Activated naive CD4-positive, alpha-beta T cell treated with anti-CD3 and anti-CD28 coated beads, Interleukin-2, amount 50 U/mL, for 72 hours (primary cell): Measurements from ENCODE around the gene UBQLN4. TPM values are rescaled to one million over a fixed set of nuclear protein-coding genes. Genes with fewer than 3 reads are reported as not detected.
A peak's percentile ranks its signal among the peaks of the same experiment; 100 is the strongest.

Source experiments
- ATAC-seq, 2 donors: fragments of 150-1000 bp; cut with Tn5 transposase; 2 replicates each; pipeline ENCODE4 v1.10.0; 2021; ENCODE audit warnings: mild to moderate bottlenecking in 2 of 2, moderate library complexity in 2 of 2
- DNase-seq, 2 donors: peaks; one replicate each; pipeline ENCODE4 v3.0.0; 2021 to 2022; ENCODE audit warnings: low spot score in 2 of 2
- H3K27ac Mint-ChIP-seq, 2 donors: one replicate each; pipeline ENCODE4 v1.8.0; 2022; ENCODE audit warnings: mild to moderate bottlenecking in 2 of 2, mixed read lengths in 2 of 2
- H3K36me3 Mint-ChIP-seq, 2 donors: one replicate each; pipeline ENCODE4 v1.8.0; 2022; ENCODE audit warnings: mixed read lengths in 2 of 2
- H3K9me3 Mint-ChIP-seq, 2 donors: one replicate each; pipeline ENCODE4 v1.8.0; 2022; ENCODE audit warnings: mixed read lengths in 2 of 2
- total RNA-seq, 2 donors: library from RNA; stranded (reverse); gene quantifications; one replicate each; pipeline ENCODE4 v1.2.3, GENCODE V29; 2022

UBQLN4 gene
- total RNA-seq, 2 donors from 2014 or later, result 31.3 to 32.2 TPM

- ATAC-seq, result no peak
- no peak for DNase-seq
- H3K27ac Mint-ChIP-seq, result no peak overlapping the region
- no peaks in the 10 kb centered on the region for H3K9me3 Mint-ChIP-seq
- H3K36me3 Mint-ChIP-seq, result no peaks in the 10 kb centered on the region
These were observed 46.8 kb downstream of the UBQLN4 start for GRCh38 chr1:156006666-156007376.

- DNase-seq, result no peak
- ATAC-seq, result peak; percentile 84 to 89
- Mint-ChIP-seq H3K36me3 (no peaks in the 10 kb centered on the region), H3K9me3 (no peaks in the 10 kb centered on the region), H3K27ac (peak overlapping the region in 1 of 2 donors; percentile 60)
These were observed 48.6 kb downstream of the UBQLN4 start for GRCh38 chr1:156004843-156005584.

GRCh38 chr1:156003923-156004188, 49.7 kb downstream of the UBQLN4 start:
- DNase-seq, result no peak
- ATAC-seq, result no peak
- no peaks in the 10 kb centered on the region for H3K36me3 Mint-ChIP-seq
- no peaks in the 10 kb centered on the region for H3K9me3 Mint-ChIP-seq
- no peak overlapping the region for H3K27ac Mint-ChIP-seq

GRCh38 chr1:156002188-156002911, 51.2 kb downstream of the UBQLN4 start:
- peak overlapping the region in 1 of 2 donors; percentile 36 for H3K27ac Mint-ChIP-seq
- ATAC-seq (no peak), DNase-seq (no peak)
- H3K36me3 Mint-ChIP-seq, result no peaks in the 10 kb centered on the region
- H3K9me3 Mint-ChIP-seq, result no peaks in the 10 kb centered on the region

- Mint-ChIP-seq H3K36me3 (no peaks in the 10 kb centered on the region), H3K27ac (peak overlapping the region; percentile 24 to 67), H3K9me3 (no peaks in the 10 kb centered on the region)
- DNase-seq (no peak), ATAC-seq (no peak)
These were observed 51.9 kb downstream of the UBQLN4 start for GRCh38 chr1:156001662-156002171.

- no peak for DNase-seq
- no peak for ATAC-seq
These were observed 52.5 kb downstream of the UBQLN4 start for GRCh38 chr1:156001021-156001661.

GRCh38 chr1:155999964-156000363, 53.6 kb downstream of the UBQLN4 start:
- no peak overlapping the region for H3K27ac Mint-ChIP-seq
- ATAC-seq, result no peak
- H3K9me3 Mint-ChIP-seq, result no peaks in the 10 kb centered on the region
- DNase-seq, result no peak
- H3K36me3 Mint-ChIP-seq, result no peaks in the 10 kb centered on the region

More at GRCh38 chr1:156001021-156001661, 52.5 kb downstream of the UBQLN4 start:
- Mint-ChIP-seq H3K27ac (peak overlapping the region; percentile 24 to 67), H3K9me3 (no peaks in the 10 kb centered on the region), H3K36me3 (no peaks in the 10 kb centered on the region)

- Mint-ChIP-seq H3K27ac (no peak overlapping the region), H3K36me3 (no peaks in the 10 kb centered on the region), H3K9me3 (no peaks in the 10 kb centered on the region)
- no peak for ATAC-seq
- no peak for DNase-seq
These were observed 57.4 kb downstream of the UBQLN4 start for GRCh38 chr1:155996166-155996565.

- no peaks in the 10 kb centered on the region for H3K36me3 Mint-ChIP-seq
- ATAC-seq, result no peak
- no peaks in the 10 kb centered on the region for H3K9me3 Mint-ChIP-seq
- H3K27ac Mint-ChIP-seq, result peak overlapping the region in 1 of 2 donors; percentile 46
- no peak for DNase-seq
These were observed 60.0 kb downstream of the UBQLN4 start for GRCh38 chr1:155993595-155993994.

GRCh38 chr1:155990005-155990739, 63.4 kb downstream of the UBQLN4 start:
- ATAC-seq, result peak in 1 of 2 donors; percentile 25
- Mint-ChIP-seq H3K27ac (peak overlapping the region in 1 of 2 donors; percentile 76), H3K9me3 (no peaks in the 10 kb centered on the region), H3K36me3 (no peaks in the 10 kb centered on the region)
- no peak for DNase-seq

GRCh38 chr1:155989242-155990004, 64.2 kb downstream of the UBQLN4 start:
- H3K27ac Mint-ChIP-seq, result peak overlapping the region; percentile 76 to 77
- no peaks in the 10 kb centered on the region for H3K9me3 Mint-ChIP-seq
- ATAC-seq (peak; percentile 96 to 97), DNase-seq (peak; percentile 83 to 88)
- H3K36me3 Mint-ChIP-seq, result no peaks in the 10 kb centered on the region

Other genes with a start within 250 kb of the UBQLN4 start
- gene GON4L, start 196.6 kb downstream of the UBQLN4 start, total RNA-seq, result 10 to 100 TPM; 63.7 to 80.4 TPM
- 10 to 100 TPM; 20.9 to 21.5 TPM for gene SYT11, start 194.2 kb downstream of the UBQLN4 start, total RNA-seq
- 10 to 100 TPM; 33.1 to 49.2 TPM for gene RIT1, start 142.4 kb downstream of the UBQLN4 start, total RNA-seq
- gene KHDC4, start 119.4 kb downstream of the UBQLN4 start, total RNA-seq, result 100 to 1,000 TPM in 1 of 2 donors, 10 to 100 TPM in 1; 81.2 to 100 TPM
- gene RXFP4, start 112.2 kb downstream of the UBQLN4 start, total RNA-seq, result not detected
- gene ARHGEF2, start 75.3 kb downstream of the UBQLN4 start, total RNA-seq, result 100 to 1,000 TPM; 131 to 238 TPM
- 100 to 1,000 TPM; 178 TPM for gene SSR2, start 32.8 kb downstream of the UBQLN4 start, total RNA-seq
- 10 to 100 TPM; 36.0 to 51.7 TPM for gene LAMTOR2, start 984 bp upstream of the UBQLN4 start, total RNA-seq
- gene RAB25, start 7.4 kb upstream of the UBQLN4 start, total RNA-seq, result under 1 TPM; 0.36 to 0.89 TPM
- gene MEX3A, start 28.7 kb upstream of the UBQLN4 start, total RNA-seq, result under 1 TPM; 0.16 to 0.49 TPM
- 100 to 1,000 TPM; 116 to 147 TPM for gene LMNA, start 60.9 kb upstream of the UBQLN4 start, total RNA-seq
- 10 to 100 TPM; 10.5 to 36.2 TPM for gene SEMA4A, start 99.8 kb upstream of the UBQLN4 start, total RNA-seq
- 10 to 100 TPM; 79.1 to 82.1 TPM for gene SLC25A44, start 140.3 kb upstream of the UBQLN4 start, total RNA-seq
- 100 to 1,000 TPM; 120 to 156 TPM for gene PMF1, start 159.2 kb upstream of the UBQLN4 start, total RNA-seq
- gene BGLAP, start 188.4 kb upstream of the UBQLN4 start, total RNA-seq, result 1 to 10 TPM; 4.3 to 9.7 TPM
- 1 to 10 TPM; 9.3 to 9.5 TPM for gene PAQR6, start 194.3 kb upstream of the UBQLN4 start, total RNA-seq
- 100 to 1,000 TPM in 1 of 2 donors, 10 to 100 TPM in 1; 80.4 to 115 TPM for gene SMG5, start 229.0 kb upstream of the UBQLN4 start, total RNA-seq
- gene TMEM79, start 230.5 kb upstream of the UBQLN4 start, total RNA-seq, result 10 to 100 TPM; 11.0 to 24.4 TPM
- 10 to 100 TPM; 16.2 to 25.9 TPM for gene GLMP, start 241.9 kb upstream of the UBQLN4 start, total RNA-seq
- not detected for gene VHLL, start 245.5 kb upstream of the UBQLN4 start, total RNA-seq